Suprapubic skin (tissue), 4 donors: ENCODE data around the gene PNPLA3. TPM values are rescaled to one million over a fixed set of nuclear protein-coding genes. Genes with fewer than 3 reads are reported as not detected.
A peak's percentile ranks its signal among the peaks of the same experiment; 100 is the strongest.

Experiments used
- DNase-seq, 2 donors: peaks; one replicate each; pipeline ENCODE4 v3.0.0-alpha.2; 2019; ENCODE audit warnings: low spot score in 2 of 2
- H3K27ac ChIP-seq: fragments of 200-600 bp; sonication (generic); one replicate; pipeline ENCODE4 v1.5.1; 2019
- H3K27me3 ChIP-seq: fragments of 200-600 bp; sonication (generic); one replicate; pipeline ENCODE4 v1.5.1; 2019
- H3K36me3 ChIP-seq: fragments of 200-600 bp; sonication (generic); one replicate; pipeline ENCODE4 v1.5.1; 2019
- H3K4me1 ChIP-seq: fragments of 200-600 bp; sonication (generic); one replicate; pipeline ENCODE4 v1.5.1; 2019
- H3K4me3 ChIP-seq: fragments of 200-600 bp; sonication (generic); one replicate; pipeline ENCODE4 v1.5.1; 2019; ENCODE audit warnings: mild to moderate bottlenecking
- H3K9me3 ChIP-seq: fragments of 200-600 bp; sonication (generic); one replicate; pipeline ENCODE4 v1.5.1; 2019
- CTCF ChIP-seq, 2 donors: fragments of 200-600 bp in 1 of 2; fragments of 450-650 bp in 1 of 2; sonication (generic) in 1 of 2; IDR thresholded peaks; one replicate each; pipeline ENCODE4 v1.5.1; 2016 to 2019; ENCODE audit warnings: antibody characterized with exemption in 2 of 2, mild to moderate bottlenecking in 1 of 2, moderate library complexity in 1 of 2
- EP300 ChIP-seq: sonication (generic); formaldehyde crosslinking; IDR thresholded peaks from one replicate; pipeline ENCODE4 v1.6.1; 2017; ENCODE audit warnings: antibody characterized with exemption
- POLR2A ChIP-seq, 2 donors: fragments of 450-650 bp; IDR thresholded peaks; one replicate each; pipeline ENCODE4 v1.6.1; 2017; ENCODE audit warnings: antibody characterized with exemption in 2 of 2, mild to moderate bottlenecking in 2 of 2, moderate library complexity in 2 of 2
- POLR2AphosphoS5 ChIP-seq, 3 donors: sonication (generic); formaldehyde crosslinking; IDR thresholded peaks; one replicate each; pipeline ENCODE4 v1.6.1; 2017; ENCODE audit warnings: antibody characterized with exemption in 3 of 3
- WGBS: methylation state at CpG from one replicate; pipeline ENCODE4 v1.1.5; 2018; 5-methylcytosine and 5-hydroxymethylcytosine counted together
- total RNA-seq, 4 donors: library from RNA; depleted of rRNA; stranded (reverse); fragments of >200 nt; gene quantifications; one replicate each; pipeline ENCODE4 v1.1.0, GENCODE V29; 2016

PNPLA3 gene
- total RNA-seq, 4 donors from 2014 or later: 7.0 to 23.7 (median 11.6) TPM

- H3K27ac ChIP-seq: no peak overlapping the region
- no peak overlapping the region for H3K4me3 ChIP-seq
- 91% methylated on average over 10 of the region's 10 CpGs for WGBS
- no peak for DNase-seq
- no peak for TF ChIP-seq CTCF (IDR thresholded peaks at IDR 0.05)
- TF ChIP-seq POLR2A (IDR thresholded peaks at IDR 0.05): no peak
- TF ChIP-seq EP300: no peak
- no peak for TF ChIP-seq POLR2AphosphoS5 (IDR thresholded peaks at IDR 0.05)
- H3K36me3 ChIP-seq: peaks cover 75% of the 10 kb centered on the region
- no peaks in the 10 kb centered on the region for H3K27me3 ChIP-seq
- H3K4me1 ChIP-seq: peaks cover 4% of the 10 kb centered on the region
- H3K9me3 ChIP-seq: no peaks in the 10 kb centered on the region
Observed at GRCh38 chr22:43988960-43989359, 65.4 kb downstream of the PNPLA3 start.

GRCh38 chr22:43990044-43990443 lies 66.4 kb downstream of the PNPLA3 start:
- H3K4me3 ChIP-seq: no peak overlapping the region
- peaks cover 71% of the 10 kb centered on the region for H3K36me3 ChIP-seq
- H3K4me1 ChIP-seq: peaks cover 4% of the 10 kb centered on the region
- no peaks in the 10 kb centered on the region for H3K9me3 ChIP-seq
- 81% methylated on average over 13 of the region's 13 CpGs for WGBS
- no peak for DNase-seq
- no peaks in the 10 kb centered on the region for H3K27me3 ChIP-seq
- no peak overlapping the region for H3K27ac ChIP-seq
- TF ChIP-seq POLR2A (IDR thresholded peaks at IDR 0.05) (no peak), CTCF (IDR thresholded peaks at IDR 0.05) (no peak), POLR2AphosphoS5 (IDR thresholded peaks at IDR 0.05) (no peak), EP300 (no peak)

- TF ChIP-seq POLR2A (IDR thresholded peaks at IDR 0.05) (no peak), CTCF (IDR thresholded peaks at IDR 0.05) (no peak), POLR2AphosphoS5 (IDR thresholded peaks at IDR 0.05) (no peak), EP300 (no peak)
- Histone ChIP-seq H3K9me3 (no peaks in the 10 kb centered on the region), H3K36me3 (peaks cover 73% of the 10 kb centered on the region), H3K27me3 (no peaks in the 10 kb centered on the region), H3K27ac (no peak overlapping the region), H3K4me3 (no peak overlapping the region), H3K4me1 (peaks cover 4% of the 10 kb centered on the region)
- WGBS: 93% methylated on average over 11 of the region's 11 CpGs
- no peak for DNase-seq
Observed at GRCh38 chr22:43991316-43992020, 67.9 kb downstream of the PNPLA3 start.

GRCh38 chr22:43992331-43992821 lies 68.8 kb downstream of the PNPLA3 start:
- Histone ChIP-seq H3K36me3 (peaks cover 73% of the 10 kb centered on the region), H3K9me3 (no peaks in the 10 kb centered on the region), H3K27ac (no peak overlapping the region), H3K4me3 (no peak overlapping the region), H3K4me1 (peaks cover 4% of the 10 kb centered on the region), H3K27me3 (no peaks in the 10 kb centered on the region)
- TF ChIP-seq POLR2A (IDR thresholded peaks at IDR 0.05) (no peak), CTCF (IDR thresholded peaks at IDR 0.05) (no peak), POLR2AphosphoS5 (IDR thresholded peaks at IDR 0.05) (no peak), EP300 (no peak)
- WGBS: 71% methylated on average over 13 of the region's 16 CpGs
- DNase-seq: no peak

- 33% methylated on average over 13 of the region's 20 CpGs for WGBS
- no peak for DNase-seq
- H3K36me3 ChIP-seq: peaks cover 78% of the 10 kb centered on the region
Observed at GRCh38 chr22:43993072-43993760, 69.6 kb downstream of the PNPLA3 start.

More at GRCh38 chr22:43993072-43993760, 69.6 kb downstream of the PNPLA3 start:
- no peak overlapping the region for H3K27ac ChIP-seq
- H3K27me3 ChIP-seq: no peaks in the 10 kb centered on the region
- no peak for TF ChIP-seq POLR2AphosphoS5 (IDR thresholded peaks at IDR 0.05)
- peak; percentile 90 to 91 for TF ChIP-seq CTCF (IDR thresholded peaks at IDR 0.05)
- TF ChIP-seq POLR2A (IDR thresholded peaks at IDR 0.05): no peak
- no peak overlapping the region for H3K4me3 ChIP-seq
- peaks cover 4% of the 10 kb centered on the region for H3K4me1 ChIP-seq
- no peaks in the 10 kb centered on the region for H3K9me3 ChIP-seq
